ENCODE data around the gene MYO1D.

DNA sequence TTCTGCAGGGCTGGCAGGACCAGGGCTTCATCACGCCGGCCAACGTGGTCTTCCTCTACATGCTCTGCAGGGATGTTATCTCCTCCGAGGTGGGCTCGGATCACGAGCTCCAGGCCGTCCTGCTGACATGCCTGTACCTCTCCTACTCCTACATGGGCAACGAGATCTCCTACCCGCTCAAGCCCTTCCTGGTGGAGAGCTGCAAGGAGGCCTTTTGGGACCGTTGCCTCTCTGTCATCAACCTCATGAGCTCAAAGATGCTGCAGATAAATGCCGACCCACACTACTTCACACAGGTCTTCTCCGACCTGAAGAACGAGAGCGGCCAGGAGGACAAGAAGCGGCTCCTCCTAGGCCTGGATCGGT is 388.8 kb downstream of the MYO1D start:
- TF ChIP-seq NFIC (IDR thresholded peaks at IDR 0.05) (no peak), RAD21 (IDR thresholded peaks at IDR 0.05; ENCODE audit: low read depth) (no peak), EP300 (IDR thresholded peaks at IDR 0.05; ENCODE audit: borderline replicate concordance) (no peak), TEAD4 (IDR thresholded peaks at IDR 0.05) (no peak), YY1 (IDR thresholded peaks at IDR 0.05; ENCODE audit: low read depth) (no peak), FOXM1 (IDR thresholded peaks at IDR 0.05; ENCODE audit: borderline replicate concordance, low read depth) (no peak)
- TF ChIP-seq, protein P1, sequence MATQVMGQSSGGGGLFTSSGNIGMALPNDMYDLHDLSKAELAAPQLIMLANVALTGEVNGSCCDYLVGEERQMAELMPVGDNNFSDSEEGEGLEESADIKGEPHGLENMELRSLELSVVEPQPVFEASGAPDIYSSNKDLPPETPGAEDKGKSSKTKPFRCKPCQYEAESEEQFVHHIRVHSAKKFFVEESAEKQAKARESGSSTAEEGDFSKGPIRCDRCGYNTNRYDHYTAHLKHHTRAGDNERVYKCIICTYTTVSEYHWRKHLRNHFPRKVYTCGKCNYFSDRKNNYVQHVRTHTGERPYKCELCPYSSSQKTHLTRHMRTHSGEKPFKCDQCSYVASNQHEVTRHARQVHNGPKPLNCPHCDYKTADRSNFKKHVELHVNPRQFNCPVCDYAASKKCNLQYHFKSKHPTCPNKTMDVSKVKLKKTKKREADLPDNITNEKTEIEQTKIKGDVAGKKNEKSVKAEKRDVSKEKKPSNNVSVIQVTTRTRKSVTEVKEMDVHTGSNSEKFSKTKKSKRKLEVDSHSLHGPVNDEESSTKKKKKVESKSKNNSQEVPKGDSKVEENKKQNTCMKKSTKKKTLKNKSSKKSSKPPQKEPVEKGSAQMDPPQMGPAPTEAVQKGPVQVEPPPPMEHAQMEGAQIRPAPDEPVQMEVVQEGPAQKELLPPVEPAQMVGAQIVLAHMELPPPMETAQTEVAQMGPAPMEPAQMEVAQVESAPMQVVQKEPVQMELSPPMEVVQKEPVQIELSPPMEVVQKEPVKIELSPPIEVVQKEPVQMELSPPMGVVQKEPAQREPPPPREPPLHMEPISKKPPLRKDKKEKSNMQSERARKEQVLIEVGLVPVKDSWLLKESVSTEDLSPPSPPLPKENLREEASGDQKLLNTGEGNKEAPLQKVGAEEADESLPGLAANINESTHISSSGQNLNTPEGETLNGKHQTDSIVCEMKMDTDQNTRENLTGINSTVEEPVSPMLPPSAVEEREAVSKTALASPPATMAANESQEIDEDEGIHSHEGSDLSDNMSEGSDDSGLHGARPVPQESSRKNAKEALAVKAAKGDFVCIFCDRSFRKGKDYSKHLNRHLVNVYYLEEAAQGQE (IDR thresholded peaks at IDR 0.05; ENCODE audit: low read depth): no peak

Data from Ishikawa (cell line).